ENCODE results near the gene CCDC60. TPM values are rescaled to one million over a fixed set of nuclear protein-coding genes. Genes with fewer than 3 reads are reported as not detected.

The CCDC60 gene
- total RNA-seq, 1 experiment from 2014 or later: not detected

DNA sequence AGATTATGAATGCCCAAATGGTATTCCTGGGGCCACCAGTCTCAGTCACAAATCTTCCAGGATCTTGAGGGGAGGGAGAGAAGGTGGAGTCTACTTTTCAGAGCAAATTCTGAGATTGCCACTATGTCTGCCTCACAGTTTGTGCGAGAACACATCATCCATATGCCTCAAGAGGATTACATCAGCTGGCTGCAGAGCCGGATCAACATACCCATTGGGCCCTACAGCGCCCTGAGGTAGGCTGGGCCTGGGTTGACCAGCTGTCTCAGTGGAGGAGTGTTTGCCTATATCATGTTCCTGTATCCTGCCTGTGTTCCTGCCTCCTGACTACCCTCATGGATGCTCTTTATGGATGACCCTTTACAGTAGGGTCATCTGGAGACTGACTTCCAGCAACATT is 205.9 kb downstream of the CCDC60 start:
- DNase-seq (ENCODE audit: low read depth): no peak

DNA sequence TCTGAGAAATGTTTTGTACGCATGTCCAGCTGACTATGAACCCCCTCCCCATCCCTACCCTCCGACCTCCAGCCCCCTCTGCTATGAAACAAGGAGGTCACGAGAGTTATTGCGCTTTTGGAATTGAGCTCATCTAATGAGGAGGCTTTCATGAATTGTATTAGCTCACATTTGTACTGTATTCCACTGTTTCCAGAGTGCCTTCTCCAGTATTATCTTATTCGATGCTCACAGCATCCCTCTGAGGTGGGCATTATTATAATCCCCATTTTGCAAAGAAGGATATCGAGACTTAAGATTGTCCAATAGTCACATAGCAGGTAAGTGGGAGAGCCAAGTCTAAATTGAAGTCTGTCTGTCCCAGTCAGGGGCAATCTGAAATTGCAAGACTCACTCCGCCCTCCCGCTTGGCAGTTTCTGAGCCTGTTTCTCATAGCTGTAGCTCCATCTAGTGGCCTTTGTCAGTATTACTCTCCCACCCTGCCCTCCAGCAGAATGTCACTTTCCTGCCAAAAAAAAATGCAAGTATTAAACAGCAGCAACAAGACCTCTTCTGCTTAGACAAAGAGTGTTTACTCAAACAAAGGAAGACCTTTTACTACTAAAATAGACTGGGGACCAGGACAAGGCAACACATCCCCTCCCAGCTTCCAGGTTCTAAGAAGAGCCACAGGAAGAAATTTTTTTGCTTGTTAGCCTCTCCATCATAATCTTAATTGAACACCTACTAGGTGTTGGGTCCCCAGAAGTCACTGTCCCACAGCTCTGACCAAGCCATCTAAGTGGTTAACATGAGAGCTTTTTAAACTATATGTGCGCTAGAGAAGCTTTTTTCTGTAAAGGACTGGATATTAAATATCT is 210.5 kb downstream of the CCDC60 start:
- DNase-seq (ENCODE audit: low read depth): peak; percentile 75

DNA sequence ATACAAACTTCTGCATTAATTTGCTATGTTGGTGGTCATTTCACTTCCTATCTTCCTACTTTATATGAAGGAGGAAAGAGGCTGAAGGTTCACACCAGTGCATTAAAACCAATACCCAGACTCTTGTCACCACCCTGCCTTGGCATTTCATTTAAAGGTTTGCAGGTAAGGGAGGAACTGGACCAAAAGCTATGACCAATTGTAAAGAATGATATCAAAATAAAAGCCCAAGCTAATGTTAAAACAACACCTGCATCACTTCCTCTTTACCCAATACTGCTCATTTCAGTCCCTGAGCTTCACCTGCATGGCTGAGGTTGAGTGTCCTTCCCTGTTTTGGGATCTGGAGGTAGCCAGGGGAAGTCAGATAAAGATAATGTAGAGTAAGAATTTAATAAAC is 211.8 kb downstream of the CCDC60 start:
- DNase-seq (ENCODE audit: low read depth): no peak

DNA sequence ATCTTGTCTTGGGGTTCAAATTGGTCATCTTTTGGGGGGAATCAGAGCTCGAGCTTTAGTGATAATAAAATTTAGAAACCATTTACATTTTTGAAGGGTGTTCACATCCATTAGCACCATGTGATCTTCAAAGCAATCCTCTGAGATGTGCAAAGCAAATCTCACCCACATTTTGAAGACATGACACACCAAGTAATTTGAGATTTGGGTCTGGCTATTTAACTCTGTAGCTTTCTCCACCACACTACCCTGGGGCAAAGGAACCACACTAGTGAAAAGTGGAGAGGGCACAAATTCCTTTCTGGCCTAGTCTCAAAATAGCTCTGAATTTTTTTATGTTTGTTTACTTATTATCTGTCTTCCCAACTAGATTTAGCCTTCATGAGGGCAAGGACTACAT is 212.5 kb downstream of the CCDC60 start:
- DNase-seq (ENCODE audit: low read depth): peak; percentile 7

DNA sequence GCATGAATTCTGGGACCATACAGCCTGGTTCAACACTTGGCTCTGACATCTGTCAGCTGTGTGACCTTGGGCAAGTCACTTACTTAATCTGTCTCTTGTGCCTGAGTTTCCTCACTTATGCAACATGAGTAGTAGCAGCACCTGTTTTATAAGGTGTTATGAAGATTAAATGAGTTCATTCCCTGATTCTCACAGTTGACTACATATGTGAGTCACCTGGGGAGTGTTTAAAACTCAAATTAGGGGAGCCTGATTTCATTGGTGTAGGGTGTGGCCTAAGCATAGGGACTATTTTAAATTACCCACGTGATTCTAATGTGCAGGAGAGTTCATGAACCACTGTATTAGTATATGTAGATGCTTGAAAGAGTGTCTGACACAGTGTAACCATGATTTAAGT is 222.3 kb downstream of the CCDC60 start:
- DNase-seq (ENCODE audit: low read depth): no peak

DNA sequence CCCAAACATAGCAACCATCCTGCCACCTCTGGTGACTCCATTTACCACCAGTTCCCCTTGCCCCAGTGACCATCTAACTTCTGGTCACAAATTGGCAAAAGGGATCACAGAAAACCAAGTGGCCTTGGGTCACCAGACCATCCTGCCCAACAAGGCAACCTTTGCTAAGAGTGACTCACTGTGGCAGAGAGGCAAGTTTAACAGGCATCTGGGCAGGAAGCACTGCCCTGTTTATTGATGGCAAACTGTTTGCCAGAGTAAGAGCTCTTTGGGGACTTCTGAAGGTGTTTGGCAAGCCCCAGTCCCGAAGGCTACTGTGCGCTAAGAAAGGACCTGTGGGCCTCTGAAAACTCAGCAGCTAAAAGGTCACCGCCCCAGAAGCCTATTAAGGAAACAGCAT is 230.9 kb downstream of the CCDC60 start:
- no peak for DNase-seq (ENCODE audit: low read depth)

DNA sequence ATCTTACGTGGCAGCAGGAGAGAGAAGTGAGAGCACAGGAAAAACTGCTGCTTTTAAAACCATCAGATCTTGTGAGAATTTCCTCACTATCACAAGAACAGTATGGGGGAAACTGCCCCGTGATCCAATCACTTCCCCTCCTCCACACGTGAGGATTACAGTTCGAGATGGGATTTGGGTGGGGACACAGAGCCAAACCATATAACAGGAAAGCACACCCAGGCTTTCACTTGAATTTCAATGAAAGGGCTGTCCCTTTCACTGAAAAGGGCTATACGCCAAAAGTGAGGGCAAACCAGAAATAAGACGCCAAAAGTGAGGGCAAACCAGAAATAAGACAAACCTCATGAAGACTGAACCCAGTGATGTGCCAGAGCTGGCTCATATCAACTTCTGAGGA is 236.2 kb downstream of the CCDC60 start:
- DNase-seq (ENCODE audit: low read depth): no peak

DNA sequence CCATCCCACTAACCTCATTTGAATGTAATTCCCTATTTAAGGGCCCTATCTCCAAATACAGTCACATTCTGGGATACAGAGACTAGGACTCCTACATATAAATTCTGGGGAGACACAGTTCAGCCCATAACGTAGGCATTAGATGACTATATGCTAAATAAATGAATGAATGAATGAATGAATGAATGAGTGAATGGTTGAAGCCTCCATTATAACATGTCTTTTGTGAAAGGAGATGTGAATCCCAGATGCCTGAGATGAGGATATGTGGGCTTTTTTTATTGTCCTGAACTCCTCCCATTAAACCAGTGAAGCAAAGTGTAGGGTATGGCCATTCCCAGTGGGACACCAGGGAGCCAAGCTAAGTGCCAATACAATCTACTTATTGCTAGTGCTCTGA is 238.6 kb downstream of the CCDC60 start:
- no peak for DNase-seq (ENCODE audit: low read depth)

DNA sequence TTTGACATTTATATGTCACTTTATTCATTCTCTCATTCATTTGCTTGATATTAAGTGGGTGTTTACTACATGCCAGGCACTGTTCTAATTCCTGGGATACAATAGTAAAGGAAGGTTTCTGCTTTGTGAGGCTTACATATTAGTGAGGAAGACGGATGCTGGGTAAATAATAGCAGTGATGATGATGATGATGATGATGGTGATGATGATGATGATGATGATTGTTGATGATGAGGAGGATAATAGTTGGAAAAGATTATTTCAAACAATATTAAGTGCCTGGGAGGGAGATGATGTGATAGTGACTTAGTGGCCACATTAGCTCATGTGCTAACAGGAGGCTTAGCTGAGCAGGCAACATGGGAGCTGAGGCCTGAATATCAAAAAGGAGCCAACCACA is 239.7 kb downstream of the CCDC60 start:
- DNase-seq (ENCODE audit: low read depth): no peak

DNA sequence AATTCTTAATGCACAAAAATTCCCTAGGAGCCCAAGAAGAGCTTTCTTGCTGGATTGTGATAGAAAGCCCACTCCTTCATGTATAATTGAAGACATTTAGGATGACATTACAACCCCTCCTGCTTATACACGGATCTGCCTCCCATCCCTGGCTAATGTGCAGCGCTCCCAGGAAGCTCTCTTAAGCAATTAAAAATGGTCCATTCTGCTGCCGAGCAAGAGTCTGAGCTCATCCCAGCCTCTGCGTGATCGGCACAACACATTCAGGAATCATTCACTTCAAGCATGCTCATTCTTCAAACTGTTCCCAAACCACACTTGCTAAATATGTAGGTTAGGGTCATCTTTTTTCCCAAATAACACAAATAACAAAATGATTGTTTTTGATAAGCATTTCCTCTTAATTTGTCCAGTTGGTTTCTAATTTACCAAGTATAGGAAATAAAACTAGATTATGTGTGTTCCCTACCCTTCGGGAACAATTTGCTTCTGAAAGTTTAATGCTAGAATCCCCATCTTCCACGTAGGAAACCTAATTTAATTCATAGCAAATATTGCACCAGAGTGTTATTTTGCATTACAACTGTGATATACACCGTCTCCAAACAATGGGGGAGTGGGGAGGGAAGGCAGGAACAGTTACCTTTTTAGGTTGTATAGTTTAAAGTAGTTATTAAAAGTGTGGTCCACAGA is 241.7 kb downstream of the CCDC60 start:
- no peak for DNase-seq (ENCODE audit: low read depth)

DNA sequence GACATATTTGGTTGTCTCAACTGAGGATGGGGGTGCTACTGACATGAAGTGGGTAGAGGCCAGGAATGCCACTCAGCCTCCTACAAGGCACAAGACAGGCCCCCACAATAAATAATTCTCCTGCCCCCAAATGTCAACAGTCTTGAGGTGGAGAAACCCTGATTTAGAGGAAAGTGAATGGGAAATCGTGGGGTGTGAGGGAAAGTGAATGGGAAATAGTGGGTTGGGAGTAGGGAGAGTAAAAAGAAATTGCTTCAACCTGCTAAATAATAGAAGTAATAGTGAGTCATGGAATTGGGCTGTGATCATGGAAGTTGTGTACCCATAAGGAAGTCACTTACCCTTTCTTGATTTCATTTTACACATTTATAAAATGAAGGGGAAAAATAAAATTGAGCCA is 242.4 kb downstream of the CCDC60 start:
- no peak for DNase-seq (ENCODE audit: low read depth)

DNA sequence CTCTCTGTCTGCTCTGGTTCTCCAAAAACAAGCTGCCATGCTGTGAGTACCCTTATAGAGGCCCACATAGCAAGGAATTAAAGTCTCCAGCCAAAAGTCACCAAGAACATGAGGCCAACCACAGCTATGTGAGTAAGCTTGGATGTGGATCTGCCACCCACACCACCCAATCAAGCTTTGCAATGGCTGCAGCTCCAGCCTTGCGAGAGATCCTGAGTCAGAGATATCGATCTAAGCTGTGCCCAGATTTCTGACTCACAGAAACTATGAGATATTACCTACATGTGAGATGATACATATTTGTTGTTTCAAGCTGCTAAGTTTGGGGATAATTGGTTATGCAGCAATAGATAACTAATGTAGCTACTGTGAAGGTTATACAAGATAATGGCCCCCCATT is 243.6 kb downstream of the CCDC60 start:
- DNase-seq (ENCODE audit: low read depth): peak; percentile 84

DNA sequence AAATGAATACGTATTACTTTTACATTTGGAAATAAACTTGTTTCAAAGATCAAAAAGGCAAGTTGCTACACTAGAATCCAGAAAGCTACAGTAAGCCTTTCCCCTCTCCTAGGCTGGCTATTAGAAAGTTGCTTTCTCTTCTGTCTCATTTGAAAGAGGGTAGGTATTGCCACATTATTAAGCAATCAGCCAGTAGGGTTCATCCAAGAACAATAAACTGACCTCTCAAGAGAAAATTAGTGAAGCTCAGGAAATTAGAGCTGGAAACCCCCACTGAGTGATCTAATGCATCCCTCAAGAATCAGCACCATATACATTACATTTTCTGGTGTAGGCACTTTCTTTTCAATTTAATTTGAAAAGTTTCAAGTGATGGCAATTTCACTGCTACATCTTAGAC is 254.6 kb downstream of the CCDC60 start:
- DNase-seq (ENCODE audit: low read depth): peak; percentile 65

DNA sequence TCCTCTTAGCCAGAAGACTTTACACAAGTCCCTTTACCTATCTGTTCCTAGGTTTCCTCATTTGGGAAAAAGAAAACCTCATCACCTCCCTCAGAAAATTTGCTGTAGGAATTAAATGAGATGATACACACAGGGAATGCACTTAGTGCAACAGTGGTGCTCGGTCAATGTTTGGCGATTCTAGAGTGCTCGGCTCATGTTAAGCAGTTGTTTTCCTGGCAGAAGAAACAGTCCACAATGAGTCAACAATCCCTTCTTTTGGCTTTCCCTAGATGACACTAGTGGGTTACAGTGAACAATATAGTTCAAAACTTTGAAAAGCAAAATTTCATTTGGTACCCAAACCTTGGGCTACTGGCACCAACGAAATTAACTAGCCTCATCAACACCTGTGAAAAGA is 255.1 kb downstream of the CCDC60 start:
- DNase-seq (ENCODE audit: low read depth): no peak

Other genes starting within 250 kb of the CCDC60 start
- gene HSPB8, start 155.8 kb upstream of the CCDC60 start, total RNA-seq (2014; rRNA removed; shearing (Covaris generic)): 56.1 and 58.4 TPM in 2 replicates

Measured in Daoy (cell line).